Adrenal gland (tissue), 12 donors: ENCODE measurements around the gene CAMK2D. TPM values are rescaled to one million over a fixed set of nuclear protein-coding genes. Genes with fewer than 3 reads are reported as not detected.

Experiments
- DNase-seq, 7 donors: peaks; one replicate each; pipeline ENCODE4 v3.0.0-alpha.2; 2019 to 2020
- H3K27ac ChIP-seq, 5 donors: fragments of 200-600 bp; sonication (generic) in 4 of 5; 1 replicate in 3 of 5; 2 replicates in 2 of 5; pipeline versions ENCODE4 v1.5.1 to v1.8.0; 2016 to 2020; ENCODE audit warnings: mild to moderate bottlenecking in 1 of 5
- H3K27me3 ChIP-seq: fragments of 200-600 bp; 2 replicates; pipeline ENCODE4 v1.8.0; 2021
- H3K36me3 ChIP-seq, 2 donors: fragments of 200-600 bp; replicated peaks in 1 of 2; 1 replicate in 1 of 2; 2 replicates in 1 of 2; pipeline versions ENCODE4 v1.5.1 to v1.8.0; 2018 to 2022
- H3K4me1 ChIP-seq, 2 donors: fragments of 200-600 bp; replicated peaks in 1 of 2; 1 replicate in 1 of 2; 2 replicates in 1 of 2; pipeline versions ENCODE4 v1.5.1 to v1.8.0; 2018 to 2021
- H3K4me3 ChIP-seq, 4 donors: fragments of 200-600 bp; sonication (generic) in 3 of 4; one replicate each; pipeline ENCODE4 v1.5.1; 2016 to 2018
- H3K9me3 ChIP-seq, 3 donors: fragments of 200-600 bp; sonication (generic) in 1 of 3; replicated peaks in 1 of 3; 1 replicate in 2 of 3; 2 replicates in 1 of 3; pipeline versions ENCODE4 v1.5.1 to v1.8.0; 2016 to 2021
- CTCF ChIP-seq, 6 experiments: fragments of 450-650 bp in 4 of 6; fragments of 200-600 bp in 2 of 6; sonication (generic) in 1 of 6; IDR thresholded peaks; 1 replicate in 5 of 6; 2 replicates in 1 of 6; pipeline versions ENCODE4 v1.5.1 to v1.8.0; 2016 to 2021; ENCODE audit warnings: antibody characterized with exemption in 6 of 6, mild to moderate bottlenecking in 2 of 6, moderate library complexity in 1 of 6
- POLR2A ChIP-seq, 2 donors: fragments of 450-650 bp; IDR thresholded peaks; one replicate each; pipeline ENCODE4 v1.6.1; 2017; ENCODE audit warnings: antibody characterized with exemption in 2 of 2, mild to moderate bottlenecking in 2 of 2, moderate library complexity in 1 of 2
- WGBS, 4 donors: extraction: QIAGEN DNeasy Blood & Tissue Kit in 2 of 4; methylation state at CpG; one replicate each; pipeline versions ENCODE4 v1.1.5 to v1.1.7; 2013 to 2017; 5-methylcytosine and 5-hydroxymethylcytosine counted together
- intact Hi-C, 2 donors: fragments of 100-400 bp; cut with DNase I; formaldehyde crosslinking; loops; one replicate each; pipeline versions ENCODE4 v1.14.1 to v1.15.0; 2022 to 2023
- polyA plus RNA-seq, 3 donors: library from polyadenylated mRNA; stranded (reverse); fragments of 200-250 nt in 2 of 3; fragments of 350-450 nt in 1 of 3; fragmentation: Illumina TruSeq in 1 of 3; extraction: RNeasy Lipid Tissue Mini Kit (QIAGEN cat#74804) in 1 of 3; gene quantifications; one replicate each; pipeline ENCODE4 v1.2.3, GENCODE V29; 2013 to 2014
- total RNA-seq, 9 donors: library from RNA; depleted of rRNA in 4 of 9; stranded (reverse); fragments of >200 nt in 4 of 9; fragments of 120-200 nt in 1 of 9; fragmentation: NEBNext Ultra II Directional in 1 of 9; extraction: Animal tissue kit (Norgen Biotek cat#: 25700) in 1 of 9; gene quantifications; one replicate each; pipeline versions ENCODE4 v1.1.0 to v1.2.4, GENCODE V29; 2013 to 2023
- donor health status: healthy with polysubstance abuse.
- donor health status: Bipolar disorder and iron deficiency.
- donor health status: DM: yes; HTN: yes; CAD: no.
- donor health status: DM: no; HTN: no; CAD: no.
- donor health status: DM: no; HTN: no; CAD: no.
- donor health status: DM: yes; HTN: yes; CAD: no.

Gene CAMK2D
- total and polyA plus RNA-seq, 12 donors = 7.6 to 83.9 (median 33.6) TPM

GRCh38 chr4:113446019-113446418, 315.5 kb downstream of the CAMK2D start:
- H3K36me3 ChIP-seq = no peaks in the 10 kb centered on the region
- TF ChIP-seq CTCF (IDR thresholded peaks at IDR 0.05) = no peak
- no peak for TF ChIP-seq POLR2A (IDR thresholded peaks at IDR 0.05)
- no peak for DNase-seq
- H3K27ac ChIP-seq = peak overlapping the region in 2 of 5 donors; percentile 64 to 75
- H3K27me3 ChIP-seq = no peaks in the 10 kb centered on the region
- intact Hi-C loops = no loop called here
- H3K4me3 ChIP-seq = no peak overlapping the region
- H3K4me1 ChIP-seq = peaks cover 7 to 41% of the 10 kb centered on the region in 2 donors
- 81 to 85% (median 82%) methylated on average over 4 of the region's 4 CpGs for WGBS, 4 donors
- no peaks in the 10 kb centered on the region for H3K9me3 ChIP-seq

- Histone ChIP-seq H3K4me3 (no peak overlapping the region), H3K9me3 (no peaks in the 10 kb centered on the region), H3K27me3 (no peaks in the 10 kb centered on the region), H3K27ac (peak overlapping the region in 3 of 5 donors; percentile 3 to 75 (median 64)), H3K4me1 (peaks cover 7 to 41% of the 10 kb centered on the region in 2 donors), H3K36me3 (no peaks in the 10 kb centered on the region)
- TF ChIP-seq POLR2A (IDR thresholded peaks at IDR 0.05) = no peak
- TF ChIP-seq CTCF (IDR thresholded peaks at IDR 0.05) = no peak
- 26 to 36% (median 28%) methylated on average over 5 of the region's 5 CpGs for whole genome bisulfite sequencing, 4 donors
- intact Hi-C loops = no loop called here
- DNase-seq = peak in 6 of 7 donors; percentile 48 to 72 (median 52)
Observed at GRCh38 chr4:113445286-113445685, 316.3 kb downstream of the CAMK2D start.

GRCh38 chr4:113444386-113444785, 317.2 kb downstream of the CAMK2D start:
- 21 to 30% (median 22%) methylated on average over 1 of the region's 1 CpG for WGBS, 4 donors
- Histone ChIP-seq H3K36me3 (no peaks in the 10 kb centered on the region), H3K4me1 (peaks cover 7 to 41% of the 10 kb centered on the region in 2 donors), H3K27me3 (no peaks in the 10 kb centered on the region), H3K4me3 (no peak overlapping the region), H3K9me3 (no peaks in the 10 kb centered on the region), H3K27ac (peak overlapping the region in 3 of 5 donors; percentile 23 to 75 (median 64))
- TF ChIP-seq CTCF (IDR thresholded peaks at IDR 0.05) = no peak
- TF ChIP-seq POLR2A (IDR thresholded peaks at IDR 0.05) = no peak
- DNase-seq = peak in 3 of 7 donors; percentile 26 to 54 (median 53)
- intact Hi-C loops = no loop called here

GRCh38 chr4:113442826-113443225, 318.7 kb downstream of the CAMK2D start:
- Histone ChIP-seq H3K9me3 (no peaks in the 10 kb centered on the region), H3K27me3 (no peaks in the 10 kb centered on the region), H3K4me3 (no peak overlapping the region), H3K36me3 (no peaks in the 10 kb centered on the region), H3K4me1 (peaks cover 7 to 33% of the 10 kb centered on the region in 2 donors), H3K27ac (no peak overlapping the region)
- TF ChIP-seq CTCF (IDR thresholded peaks at IDR 0.05) = no peak
- no peak for TF ChIP-seq POLR2A (IDR thresholded peaks at IDR 0.05)
- DNase-seq = no peak
- intact Hi-C loops = no loop called here
- WGBS, 4 donors = 74 to 86% (median 83%) methylated on average over 6 of the region's 6 CpGs
